ENCODE results near the gene HOMER2. TPM values are rescaled to one million over a fixed set of nuclear protein-coding genes. Genes with fewer than 3 reads are reported as not detected.

The HOMER2 gene
- total RNA-seq, 1 donor from 2014 or later, result 9.4 TPM

DNA sequence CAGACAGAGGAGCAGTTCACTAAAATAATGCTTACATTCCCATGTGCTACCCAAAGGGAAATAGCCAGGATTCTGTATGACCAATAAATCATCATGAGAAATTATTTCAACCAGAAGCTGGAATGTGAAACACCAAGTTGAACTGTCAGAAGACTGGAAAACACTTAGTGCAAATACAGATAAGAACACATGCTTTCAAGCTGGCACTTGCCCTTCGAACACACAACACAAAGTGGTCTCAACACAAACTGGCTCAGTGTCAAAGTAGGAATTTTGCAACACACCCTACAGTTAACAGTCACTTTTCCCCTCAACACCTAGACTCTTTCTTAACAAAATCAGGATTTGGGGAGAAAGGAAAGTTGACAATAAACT is 148.0 kb downstream of the HOMER2 start:
- ChIA-PET CTCF (no interaction called here), POLR2A (no interaction called here)
- DNase-seq (no peak), ATAC-seq (ENCODE audit: low read depth) (no peak)
- no peaks in the 10 kb centered on the region for H3K36me3 Mint-ChIP-seq (ENCODE audit: low read depth)
- TF ChIP-seq, protein P1, sequence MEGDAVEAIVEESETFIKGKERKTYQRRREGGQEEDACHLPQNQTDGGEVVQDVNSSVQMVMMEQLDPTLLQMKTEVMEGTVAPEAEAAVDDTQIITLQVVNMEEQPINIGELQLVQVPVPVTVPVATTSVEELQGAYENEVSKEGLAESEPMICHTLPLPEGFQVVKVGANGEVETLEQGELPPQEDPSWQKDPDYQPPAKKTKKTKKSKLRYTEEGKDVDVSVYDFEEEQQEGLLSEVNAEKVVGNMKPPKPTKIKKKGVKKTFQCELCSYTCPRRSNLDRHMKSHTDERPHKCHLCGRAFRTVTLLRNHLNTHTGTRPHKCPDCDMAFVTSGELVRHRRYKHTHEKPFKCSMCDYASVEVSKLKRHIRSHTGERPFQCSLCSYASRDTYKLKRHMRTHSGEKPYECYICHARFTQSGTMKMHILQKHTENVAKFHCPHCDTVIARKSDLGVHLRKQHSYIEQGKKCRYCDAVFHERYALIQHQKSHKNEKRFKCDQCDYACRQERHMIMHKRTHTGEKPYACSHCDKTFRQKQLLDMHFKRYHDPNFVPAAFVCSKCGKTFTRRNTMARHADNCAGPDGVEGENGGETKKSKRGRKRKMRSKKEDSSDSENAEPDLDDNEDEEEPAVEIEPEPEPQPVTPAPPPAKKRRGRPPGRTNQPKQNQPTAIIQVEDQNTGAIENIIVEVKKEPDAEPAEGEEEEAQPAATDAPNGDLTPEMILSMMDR (IDR thresholded peaks at IDR 0.05), result no peak
- H3K27ac Mint-ChIP-seq, result peak overlapping the region; percentile 16
- H3K4me3 Mint-ChIP-seq, result no peak overlapping the region
- H3K27me3 Mint-ChIP-seq, result peaks cover 1% of the 10 kb centered on the region
- H3K9me3 Mint-ChIP-seq, result no peaks in the 10 kb centered on the region
- peaks cover 44% of the 10 kb centered on the region for H3K4me1 Mint-ChIP-seq
- intact Hi-C loops (cut with micrococcal nuclease), result no loop called here

GRCh38 chr15:82803793-82804574 is 148.5 kb downstream of the HOMER2 start:
- intact Hi-C loops (cut with micrococcal nuclease), result no loop called here
- Mint-ChIP-seq H3K9me3 (no peaks in the 10 kb centered on the region), H3K4me3 (no peak overlapping the region), H3K36me3 (ENCODE audit: low read depth) (no peaks in the 10 kb centered on the region), H3K4me1 (peaks cover 40% of the 10 kb centered on the region), H3K27ac (peak overlapping the region; percentile 6), H3K27me3 (peaks cover 7% of the 10 kb centered on the region)
- CTCF ChIA-PET, result no interaction called here
- ATAC-seq (ENCODE audit: low read depth) (no peak), DNase-seq (no peak)
- POLR2A ChIA-PET, result no interaction called here
- TF ChIP-seq, protein P1 (IDR thresholded peaks at IDR 0.05), result no peak

DNA sequence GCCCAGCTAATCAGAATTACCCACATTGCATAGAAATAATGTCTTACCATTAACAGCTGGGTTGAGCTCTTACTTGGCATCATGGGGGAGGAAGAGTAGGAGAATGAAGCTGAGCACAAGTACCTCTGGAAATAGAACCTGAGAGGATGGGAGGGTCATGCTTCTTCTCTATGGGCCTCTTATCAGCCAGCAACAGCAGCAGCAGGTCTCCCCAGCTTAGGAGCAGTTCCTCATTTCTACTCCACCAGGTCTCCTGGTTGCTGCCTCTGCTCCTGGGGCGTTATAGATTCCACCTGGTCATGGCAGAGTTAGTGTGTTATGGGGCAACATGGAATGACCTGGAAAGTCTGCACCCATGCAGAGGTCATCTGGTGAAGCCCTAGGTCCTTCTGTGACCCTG is 150.0 kb downstream of the HOMER2 start:
- POLR2A ChIA-PET, result no interaction called here
- DNase-seq (no peak), ATAC-seq (ENCODE audit: low read depth) (no peak)
- Mint-ChIP-seq H3K4me1 (peaks cover 30% of the 10 kb centered on the region), H3K27me3 (peaks cover 7% of the 10 kb centered on the region), H3K36me3 (ENCODE audit: low read depth) (no peaks in the 10 kb centered on the region), H3K9me3 (no peaks in the 10 kb centered on the region), H3K4me3 (no peak overlapping the region), H3K27ac (no peak overlapping the region)
- intact Hi-C loops (cut with micrococcal nuclease), result no loop called here
- TF ChIP-seq, protein P1 (IDR thresholded peaks at IDR 0.05), result no peak
- CTCF ChIA-PET, result interaction anchor here (1.2 kb wide), 1 partner anchor 271 kb away, joined by 3 read pairs; no protein-coding TSS in a partner anchor

DNA sequence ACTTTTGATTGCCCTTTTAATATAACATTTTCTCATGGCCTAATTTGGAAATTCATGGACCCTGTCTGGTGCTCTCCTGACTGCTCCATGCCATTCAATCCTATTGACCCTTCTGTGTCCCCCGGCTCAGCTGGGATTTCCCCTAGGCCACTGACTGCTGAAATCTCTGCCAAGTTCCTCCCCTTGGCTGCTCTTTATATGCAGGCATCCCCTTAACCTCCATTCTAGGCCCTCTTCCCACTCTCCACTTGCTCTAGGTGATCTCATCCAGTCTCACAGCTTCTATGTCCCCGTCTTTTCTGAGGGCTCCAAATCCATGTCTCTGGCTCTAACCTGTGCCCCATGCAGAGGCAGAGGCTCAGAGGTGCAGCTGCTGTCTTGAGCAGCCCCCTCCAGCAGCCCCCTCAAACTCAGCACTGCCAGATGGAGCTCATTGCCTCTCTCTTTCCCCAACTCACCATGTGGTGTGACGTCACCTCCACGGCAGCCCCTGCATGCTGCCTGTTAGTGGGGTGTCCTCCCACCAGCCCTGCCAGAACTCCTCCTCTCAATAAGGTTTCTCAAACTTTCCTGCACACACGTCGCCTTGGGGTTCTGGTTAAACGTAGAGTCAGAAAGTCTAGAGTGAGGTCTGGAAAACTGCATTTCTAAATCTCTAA is 153.2 kb downstream of the HOMER2 start:
- H3K9me3 Mint-ChIP-seq, result peaks cover 3% of the 10 kb centered on the region
- peaks cover 2% of the 10 kb centered on the region for H3K4me1 Mint-ChIP-seq
- no peak overlapping the region for H3K4me3 Mint-ChIP-seq
- CTCF ChIA-PET, result no interaction called here
- POLR2A ChIA-PET, result no interaction called here
- DNase-seq, result no peak
- intact Hi-C loops (cut with micrococcal nuclease), result no loop called here
- peaks cover 7% of the 10 kb centered on the region for H3K27me3 Mint-ChIP-seq
- H3K27ac Mint-ChIP-seq, result no peak overlapping the region
- TF ChIP-seq, protein P1 (IDR thresholded peaks at IDR 0.05), result no peak
- H3K36me3 Mint-ChIP-seq (ENCODE audit: low read depth), result no peaks in the 10 kb centered on the region
- ATAC-seq (ENCODE audit: low read depth), result no peak

Other genes starting within 250 kb of the HOMER2 start
- gene AP3B2, start 242.8 kb downstream of the HOMER2 start, total RNA-seq, result 0.22 and 0.46 TPM in 2 replicates
- gene FSD2, start 146.7 kb downstream of the HOMER2 start, total RNA-seq, result not detected in 2 replicates
- gene WHAMM, start 143.1 kb downstream of the HOMER2 start, total RNA-seq, result 17.7 and 18.7 TPM in 2 replicates
- 23.4 and 24.7 TPM in 2 replicates for gene RAMAC, start 33.5 kb upstream of the HOMER2 start, total RNA-seq
- 33.3 and 41.9 TPM in 2 replicates for gene C15orf40, start 58.9 kb upstream of the HOMER2 start, total RNA-seq
- 47.9 and 54.2 TPM in 2 replicates for gene BTBD1, start 114.5 kb upstream of the HOMER2 start, total RNA-seq
- 3.9 and 4.1 TPM in 2 replicates for gene TM6SF1, start 154.9 kb upstream of the HOMER2 start, total RNA-seq

All from activated B cell treated with CpG ODN at 0.5 μM for 24 hours (primary cell).